ENCODE data around the gene URM1.

The URM1 gene

GRCh38 chr9:128383791-128384190, 12.6 kb downstream of the URM1 start:
- DNase-seq (ENCODE audit: insufficient read length, low spot score) (no peak), FAIRE-seq (no peak)

- FAIRE-seq = no peak
These were observed 13.8 kb downstream of the URM1 start for GRCh38 chr9:128384801-128385495.

GRCh38 chr9:128385496-128386460, 14.6 kb downstream of the URM1 start:
- FAIRE-seq = no peak
- no peak for DNase-seq (ENCODE audit: insufficient read length, low spot score)

More at GRCh38 chr9:128384801-128385495, 13.8 kb downstream of the URM1 start:
- no peak for DNase-seq (ENCODE audit: insufficient read length, low spot score)

- DNase-seq (ENCODE audit: insufficient read length, low spot score) = no peak
- FAIRE-seq = no peak
These were observed 17.0 kb downstream of the URM1 start for GRCh38 chr9:128388150-128388549.

GRCh38 chr9:128389395-128390149, 18.4 kb downstream of the URM1 start:
- no peak for FAIRE-seq
- no peak for DNase-seq (ENCODE audit: insufficient read length, low spot score)

- no peak for FAIRE-seq
- DNase-seq (ENCODE audit: insufficient read length, low spot score) = no peak
These were observed 19.1 kb downstream of the URM1 start for GRCh38 chr9:128390150-128390812.

- DNase-seq (ENCODE audit: insufficient read length, low spot score) (no peak), FAIRE-seq (no peak)
These were observed 19.9 kb downstream of the URM1 start for GRCh38 chr9:128390813-128391711.

GRCh38 chr9:128391956-128392301, 20.8 kb downstream of the URM1 start:
- DNase-seq (ENCODE audit: insufficient read length, low spot score) (no peak), FAIRE-seq (no peak)

- no peak for FAIRE-seq
- DNase-seq (ENCODE audit: insufficient read length, low spot score) = no peak
These were observed 21.3 kb downstream of the URM1 start for GRCh38 chr9:128392302-128393144.

- DNase-seq (ENCODE audit: insufficient read length, low spot score) (no peak), FAIRE-seq (no peak)
These were observed 22.1 kb downstream of the URM1 start for GRCh38 chr9:128393145-128393775.

GRCh38 chr9:128393970-128394369, 22.8 kb downstream of the URM1 start:
- no peak for FAIRE-seq
- no peak for DNase-seq (ENCODE audit: insufficient read length, low spot score)

GRCh38 chr9:128394379-128395168, 23.4 kb downstream of the URM1 start:
- DNase-seq (ENCODE audit: insufficient read length, low spot score) = no peak
- FAIRE-seq = no peak

- no peak for DNase-seq (ENCODE audit: insufficient read length, low spot score)
- FAIRE-seq = no peak
These were observed 25.9 kb downstream of the URM1 start for GRCh38 chr9:128396970-128397613.

- no peak for DNase-seq (ENCODE audit: insufficient read length, low spot score)
- no peak for FAIRE-seq
These were observed 26.7 kb downstream of the URM1 start for GRCh38 chr9:128397831-128398230.

- DNase-seq (ENCODE audit: insufficient read length, low spot score) (no peak), FAIRE-seq (no peak)
These were observed 28.7 kb downstream of the URM1 start for GRCh38 chr9:128399861-128400260.

GRCh38 chr9:128404560-128404959, 33.4 kb downstream of the URM1 start:
- DNase-seq (ENCODE audit: insufficient read length, low spot score) (no peak), FAIRE-seq (no peak)

All from GM19239 (cell line).